H1 (cell line): Measurements from ENCODE around the gene EXOG. TPM values are rescaled to one million over a fixed set of nuclear protein-coding genes. Genes with fewer than 3 reads are reported as not detected.

Source experiments
- HDAC6 ChIP-seq: IDR thresholded peaks from one replicate; pipeline ENCODE4 v1.7.1; 2012; ENCODE audit warnings: low read depth, mild to moderate bottlenecking, inconsistent platforms, low read length, moderate library complexity
- KDM5A ChIP-seq: fragments of 200-600 bp; IDR thresholded peaks from 2 replicates; pipeline ENCODE4 v1.7.1; 2012; ENCODE audit warnings: mild to moderate bottlenecking, low read length, inconsistent platforms, mixed read lengths
- MAFK ChIP-seq: IDR thresholded peaks from 2 replicates; pipeline ENCODE4 v1.6.1; 2012; ENCODE audit warnings: low read depth, mild to moderate bottlenecking, improper control_type of control experiment, low read length
- RXRA ChIP-seq: IDR thresholded peaks from 2 replicates; pipeline ENCODE4 v1.6.1; 2011; ENCODE audit warnings: low read depth, mild to moderate bottlenecking, low read length, moderate library complexity; ENCODE audit not compliant: insufficient read depth
- YY1 ChIP-seq: IDR thresholded peaks from 2 replicates; pipeline ENCODE4 v1.6.1; 2011; ENCODE audit warnings: low read depth, mild to moderate bottlenecking, low read length
- polyA plus RNA-seq, 7 experiments: library from polyadenylated mRNA; depleted of rRNA in 3 of 7; stranded (reverse) in 5 of 7; unstranded in 2 of 7; fragments of >200 nt in 5 of 7; fragments of 200-250 nt in 2 of 7; gene quantifications; 1 replicate in 5 of 7; 2 replicates in 1 of 7; 4 replicates in 1 of 7; pipeline versions ENCODE4 v1.2.1 to v1.2.3, GENCODE V29; 2011 to 2013; ENCODE audit warnings: missing spikeins in 2 of 7, mixed read lengths in 2 of 7
- total RNA-seq: library from RNA; stranded (reverse); fragmentation: NEBNext Ultra II Directional; extraction: Animal tissue kit (Norgen Biotek cat#: 25700); gene quantifications from 2 replicates; pipeline ENCODE4 v1.2.1, GENCODE V29; 2021

The EXOG gene
- total and polyA plus RNA-seq, 2 of the 8 experiments (the other 6 are each of a cell fraction or from before 2014, with no cell fraction given), result 7.2 to 12.9 TPM

DNA sequence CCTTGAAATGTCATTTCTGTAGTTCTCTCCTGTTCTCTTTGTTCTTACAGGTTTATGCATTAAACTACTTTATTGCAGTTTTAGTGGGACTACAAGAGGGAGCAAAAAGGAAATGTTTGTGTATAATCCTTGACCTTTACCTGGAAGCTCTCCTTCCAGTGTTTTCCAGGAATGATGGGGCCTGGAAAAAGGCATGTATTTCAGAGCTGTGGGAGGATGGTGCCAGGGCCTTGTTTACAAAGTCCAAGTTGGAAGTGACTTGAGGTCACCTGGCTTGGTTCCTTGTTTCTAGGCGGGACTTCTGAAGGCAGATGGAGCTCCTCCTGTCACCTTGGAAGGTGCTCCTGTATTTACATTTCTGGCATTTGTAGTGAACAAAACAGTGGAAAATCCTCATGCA is 27.4 kb upstream of the EXOG start (continued):
- no peak for TF ChIP-seq RXRA
- no peak for TF ChIP-seq MAFK
- TF ChIP-seq YY1, result no peak
- no peak for TF ChIP-seq HDAC6
- no peak for TF ChIP-seq KDM5A
